Erythroblast (primary cell): ENCODE data around the gene OCA2.

Experiments
- GATA1 ChIP-seq: IDR thresholded peaks from 2 replicates; pipeline ENCODE4 v1.6.1; 2011; ENCODE audit warnings: low read depth, mild to moderate bottlenecking, control low read depth, low read length, moderate library complexity
- POLR2A ChIP-seq: IDR thresholded peaks from 2 replicates; pipeline ENCODE4 v1.6.1; 2011; ENCODE audit warnings: mild to moderate bottlenecking, low read length

GRCh38 chr15:28030801-28031200, 68.3 kb downstream of the OCA2 start:
- no peak for TF ChIP-seq POLR2A
- TF ChIP-seq GATA1, result no peak
